NCI-H2081 (cell line): Measurements from ENCODE around the gene GATA2.

Experiments
- DNase-seq, 2 experiments: peaks; one replicate each; lab custom pipeline; 2025; lab: John Stamatoyannopoulos, UW

Gene GATA2

GRCh38 chr3:128492671-128493569, at the start of gene GATA2:
Gene GATA2 (minus strand): TSS chr3:128493201. CDS start chr3:128487031, 6,170 bp downstream.
- DNase-seq: peak; percentile 37 to 42

GRCh38 chr3:128541246-128541645, 48.2 kb upstream of the GATA2 start:
- DNase-seq: no peak

GRCh38 chr3:128539376-128539775, 46.4 kb upstream of the GATA2 start:
- no peak for DNase-seq

GRCh38 chr3:128537091-128537703, 44.2 kb upstream of the GATA2 start:
- no peak for DNase-seq

- DNase-seq: no peak
Measured at GRCh38 chr3:128532012-128532983, 39.3 kb upstream of the GATA2 start.

GRCh38 chr3:128524374-128525299, 31.6 kb upstream of the GATA2 start:
- DNase-seq: no peak

GRCh38 chr3:128523591-128523990, 30.6 kb upstream of the GATA2 start:
- no peak for DNase-seq

- DNase-seq: no peak
Measured at GRCh38 chr3:128521715-128522114, 28.7 kb upstream of the GATA2 start.

GRCh38 chr3:128518587-128519490, 25.8 kb upstream of the GATA2 start:
- DNase-seq: no peak

- no peak for DNase-seq
Measured at GRCh38 chr3:128517648-128518047, 24.6 kb upstream of the GATA2 start.

- DNase-seq: no peak
Measured at GRCh38 chr3:128515967-128516366, 23.0 kb upstream of the GATA2 start.

- no peak for DNase-seq
Measured at GRCh38 chr3:128508852-128509251, 15.9 kb upstream of the GATA2 start.

- DNase-seq: no peak
Measured at GRCh38 chr3:128506754-128507153, 13.8 kb upstream of the GATA2 start.

- DNase-seq: no peak
Measured at GRCh38 chr3:128505771-128506170, 12.8 kb upstream of the GATA2 start.

- DNase-seq: no peak
Measured at GRCh38 chr3:128504963-128505730, 12.1 kb upstream of the GATA2 start.

- DNase-seq: no peak
Measured at GRCh38 chr3:128504533-128504915, 11.5 kb upstream of the GATA2 start.

GRCh38 chr3:128503751-128504532, 10.9 kb upstream of the GATA2 start:
- no peak for DNase-seq

- DNase-seq: peak in 1 of 2 experiments; percentile 10
Measured at GRCh38 chr3:128503164-128503651, 10.2 kb upstream of the GATA2 start.
